GM21360 (cell line): ENCODE results near the gene FHIP2A.
"Not testable (repeated sequence)": the region's sequence is repeated elsewhere in the genome, so short reads cannot be mapped to it uniquely, and the experiment has no call there.

Source experiments
- ATAC-seq: cut with Tn5 transposase; IDR thresholded peaks from one replicate; pipeline ENCODE4 v1.9.1; 2021; ENCODE audit warnings: mild to moderate bottlenecking, moderate library complexity; ENCODE audit not compliant: unreplicated experiment

FHIP2A gene

GRCh38 chr10:114821293-114821914 is at the start of gene FHIP2A:
FHIP2A (plus strand) TSS chr10:114821780; CDS start chr10:114822079, 299 bp downstream.
- peak; percentile 68 for ATAC-seq

- ATAC-seq: no peak
Measured at GRCh38 chr10:114772496-114773196, 48.9 kb upstream of the FHIP2A start.

GRCh38 chr10:114773197-114773532 is 48.4 kb upstream of the FHIP2A start:
- no peak for ATAC-seq

GRCh38 chr10:114775082-114775481 is 46.5 kb upstream of the FHIP2A start:
- not testable (repeated sequence) for ATAC-seq

- ATAC-seq: no peak
Measured at GRCh38 chr10:114777415-114777814, 44.2 kb upstream of the FHIP2A start.

GRCh38 chr10:114779803-114780576 is 41.6 kb upstream of the FHIP2A start:
- no peak for ATAC-seq

GRCh38 chr10:114780577-114781184 is 40.9 kb upstream of the FHIP2A start:
- ATAC-seq: no peak

GRCh38 chr10:114782666-114783065 is 38.9 kb upstream of the FHIP2A start:
- ATAC-seq: no peak

GRCh38 chr10:114783686-114784085 is 37.9 kb upstream of the FHIP2A start:
- ATAC-seq: no peak

- not testable (repeated sequence) for ATAC-seq
Measured at GRCh38 chr10:114786492-114786891, 35.1 kb upstream of the FHIP2A start.

GRCh38 chr10:114787131-114787530 is 34.4 kb upstream of the FHIP2A start:
- ATAC-seq: not testable (repeated sequence)

GRCh38 chr10:114791768-114792167 is 29.8 kb upstream of the FHIP2A start:
- ATAC-seq: no peak

- ATAC-seq: no peak
Measured at GRCh38 chr10:114795039-114795438, 26.5 kb upstream of the FHIP2A start.

GRCh38 chr10:114800361-114800760 is 21.2 kb upstream of the FHIP2A start:
- ATAC-seq: no peak

GRCh38 chr10:114801411-114801813 is 20.2 kb upstream of the FHIP2A start:
- peak; percentile 83 for ATAC-seq

- ATAC-seq: no peak
Measured at GRCh38 chr10:114802177-114802576, 19.4 kb upstream of the FHIP2A start.

GRCh38 chr10:114806562-114807391 is 14.8 kb upstream of the FHIP2A start:
- ATAC-seq: no peak

- ATAC-seq: no peak
Measured at GRCh38 chr10:114808982-114809381, 12.6 kb upstream of the FHIP2A start.

GRCh38 chr10:114810926-114811325 is 10.7 kb upstream of the FHIP2A start:
- peak; percentile 100 for ATAC-seq

- no peak for ATAC-seq
Measured at GRCh38 chr10:114811862-114812261, 9.7 kb upstream of the FHIP2A start.

- ATAC-seq: no peak
Measured at GRCh38 chr10:114815791-114816190, 5.8 kb upstream of the FHIP2A start.
